Breast epithelium (tissue), 4 donors: ENCODE measurements around the gene MAU2. TPM values are rescaled to one million over a fixed set of nuclear protein-coding genes. Genes with fewer than 3 reads are reported as not detected.

ENCODE experiments used
- DNase-seq, 2 donors: peaks; one replicate each; pipeline ENCODE4 v3.0.0-alpha.2; 2019; ENCODE audit warnings: low spot score in 2 of 2
- H3K27ac ChIP-seq, 2 donors: fragments of 200-600 bp; sonication (generic) in 1 of 2; one replicate each; pipeline ENCODE4 v1.5.1; 2016 to 2019; ENCODE audit warnings: mild to moderate bottlenecking in 1 of 2
- H3K27me3 ChIP-seq, 2 donors: fragments of 200-600 bp; sonication (generic) in 1 of 2; one replicate each; pipeline versions ENCODE4 v1.5.1 to v1.6.0; 2017 to 2019; ENCODE audit warnings: control low read depth in 1 of 2, mild to moderate bottlenecking in 1 of 2
- H3K36me3 ChIP-seq: fragments of 200-600 bp; one replicate; pipeline ENCODE4 v1.5.1; 2019
- H3K4me1 ChIP-seq, 2 donors: fragments of 200-600 bp; sonication (generic); one replicate each; pipeline ENCODE4 v1.5.1; 2016 to 2019; ENCODE audit warnings: control low read depth in 1 of 2
- H3K4me3 ChIP-seq, 3 donors: fragments of 200-600 bp; sonication (generic); 1 replicate in 2 of 3; 2 replicates in 1 of 3; pipeline ENCODE4 v1.5.1; 2016 to 2019; ENCODE audit warnings: mild to moderate bottlenecking in 3 of 3, moderate library complexity in 2 of 3
- H3K9me3 ChIP-seq, 2 donors: fragments of 200-600 bp; sonication (generic) in 1 of 2; one replicate each; pipeline ENCODE4 v1.5.1; 2016 to 2019; ENCODE audit warnings: control low read depth in 1 of 2
- POLR2A ChIP-seq: fragments of 450-650 bp; IDR thresholded peaks from one replicate; pipeline ENCODE4 v1.6.1; 2016; ENCODE audit warnings: antibody characterized with exemption, mild to moderate bottlenecking, moderate library complexity
- POLR2AphosphoS5 ChIP-seq, 3 donors: sonication (generic); formaldehyde crosslinking; IDR thresholded peaks; one replicate each; pipeline ENCODE4 v1.6.1; 2017; ENCODE audit warnings: antibody characterized with exemption in 3 of 3
- intact Hi-C: fragments of 100-400 bp; cut with DNase I; formaldehyde crosslinking; loops from one replicate; pipeline ENCODE4 v1.15.1; 2023; ENCODE audit warnings: low total_unique reads
- total RNA-seq, 3 donors: library from RNA; depleted of rRNA; stranded (reverse); fragments of >200 nt; gene quantifications; one replicate each; pipeline ENCODE4 v1.1.0, GENCODE V29; 2016
- TF ChIP-seq, protein P1 (sequence below), 3 donors: fragments of 450-650 bp; IDR thresholded peaks; one replicate each; pipeline ENCODE4 v1.5.1; 2016 to 2017; ENCODE audit warnings: antibody characterized with exemption in 3 of 3, mild to moderate bottlenecking in 3 of 3, moderate library complexity in 3 of 3

The MAU2 gene
- total RNA-seq, 3 donors from 2014 or later = 33.4 to 59.4 (median 53.1) TPM

- H3K36me3 ChIP-seq = peaks cover 9% of the 10 kb centered on the region
- no peak overlapping the region for H3K4me3 ChIP-seq
- H3K27me3 ChIP-seq = no peaks in the 10 kb centered on the region
- no peak for DNase-seq
- TF ChIP-seq POLR2A (no peak), POLR2AphosphoS5 (IDR thresholded peaks at IDR 0.05) (no peak)
- TF ChIP-seq, protein P1, sequence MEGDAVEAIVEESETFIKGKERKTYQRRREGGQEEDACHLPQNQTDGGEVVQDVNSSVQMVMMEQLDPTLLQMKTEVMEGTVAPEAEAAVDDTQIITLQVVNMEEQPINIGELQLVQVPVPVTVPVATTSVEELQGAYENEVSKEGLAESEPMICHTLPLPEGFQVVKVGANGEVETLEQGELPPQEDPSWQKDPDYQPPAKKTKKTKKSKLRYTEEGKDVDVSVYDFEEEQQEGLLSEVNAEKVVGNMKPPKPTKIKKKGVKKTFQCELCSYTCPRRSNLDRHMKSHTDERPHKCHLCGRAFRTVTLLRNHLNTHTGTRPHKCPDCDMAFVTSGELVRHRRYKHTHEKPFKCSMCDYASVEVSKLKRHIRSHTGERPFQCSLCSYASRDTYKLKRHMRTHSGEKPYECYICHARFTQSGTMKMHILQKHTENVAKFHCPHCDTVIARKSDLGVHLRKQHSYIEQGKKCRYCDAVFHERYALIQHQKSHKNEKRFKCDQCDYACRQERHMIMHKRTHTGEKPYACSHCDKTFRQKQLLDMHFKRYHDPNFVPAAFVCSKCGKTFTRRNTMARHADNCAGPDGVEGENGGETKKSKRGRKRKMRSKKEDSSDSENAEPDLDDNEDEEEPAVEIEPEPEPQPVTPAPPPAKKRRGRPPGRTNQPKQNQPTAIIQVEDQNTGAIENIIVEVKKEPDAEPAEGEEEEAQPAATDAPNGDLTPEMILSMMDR (IDR thresholded peaks at IDR 0.05) = no peak
- no peak overlapping the region for H3K27ac ChIP-seq
- no peaks in the 10 kb centered on the region for H3K9me3 ChIP-seq
- H3K4me1 ChIP-seq = no peaks in the 10 kb centered on the region
- intact Hi-C loops = no loop called here
Observed at GRCh38 chr19:19276386-19276785, 44.2 kb upstream of the MAU2 start.

GRCh38 chr19:19276851-19277250 is 43.8 kb upstream of the MAU2 start:
- no peak overlapping the region for H3K27ac ChIP-seq
- intact Hi-C loops = no loop called here

DNA sequence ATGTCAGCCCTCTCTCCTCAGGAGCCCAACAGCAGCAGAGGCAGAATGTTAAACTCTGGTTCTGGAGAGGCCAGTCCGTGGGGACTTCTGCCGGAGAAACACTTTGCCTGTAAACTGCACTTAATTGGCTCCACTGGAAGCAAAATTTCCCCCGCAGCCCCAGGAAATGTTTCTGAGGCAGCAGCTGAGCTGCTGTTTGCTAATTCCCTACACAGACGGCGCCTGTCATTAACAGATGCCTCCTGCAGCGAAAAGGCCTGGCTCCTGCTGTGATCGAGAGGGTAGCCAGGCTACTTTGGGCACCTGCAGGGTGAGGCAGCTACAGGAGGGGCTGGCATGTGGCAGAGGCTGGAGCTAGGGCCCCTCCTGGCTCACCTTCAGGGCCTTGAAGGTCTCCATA is 42.3 kb upstream of the MAU2 start:
- TF ChIP-seq POLR2AphosphoS5 (IDR thresholded peaks at IDR 0.05) (no peak), POLR2A (no peak)
- TF ChIP-seq, protein P1 (IDR thresholded peaks at IDR 0.05) = no peak
- Histone ChIP-seq H3K27me3 (no peaks in the 10 kb centered on the region), H3K4me1 (no peaks in the 10 kb centered on the region), H3K36me3 (peaks cover 9% of the 10 kb centered on the region), H3K27ac (no peak overlapping the region), H3K9me3 (no peaks in the 10 kb centered on the region), H3K4me3 (no peak overlapping the region)
- no peak for DNase-seq
- intact Hi-C loops = no loop called here

More at GRCh38 chr19:19276851-19277250, 43.8 kb upstream of the MAU2 start:
- TF ChIP-seq POLR2A = no peak
- H3K4me1 ChIP-seq = no peaks in the 10 kb centered on the region
- no peaks in the 10 kb centered on the region for H3K9me3 ChIP-seq
- peaks cover 9% of the 10 kb centered on the region for H3K36me3 ChIP-seq
- H3K4me3 ChIP-seq = no peak overlapping the region
- DNase-seq = no peak
- H3K27me3 ChIP-seq = no peaks in the 10 kb centered on the region

GRCh38 chr19:19279062-19279612 is 41.5 kb upstream of the MAU2 start:
- Histone ChIP-seq H3K36me3 (peaks cover 9% of the 10 kb centered on the region), H3K4me3 (no peak overlapping the region), H3K27ac (no peak overlapping the region), H3K4me1 (no peaks in the 10 kb centered on the region), H3K9me3 (no peaks in the 10 kb centered on the region), H3K27me3 (no peaks in the 10 kb centered on the region)
- intact Hi-C loops = no loop called here
- TF ChIP-seq POLR2AphosphoS5 (IDR thresholded peaks at IDR 0.05) (no peak), POLR2A (no peak)
- TF ChIP-seq, protein P1 (IDR thresholded peaks at IDR 0.05) = no peak
- no peak for DNase-seq

DNA sequence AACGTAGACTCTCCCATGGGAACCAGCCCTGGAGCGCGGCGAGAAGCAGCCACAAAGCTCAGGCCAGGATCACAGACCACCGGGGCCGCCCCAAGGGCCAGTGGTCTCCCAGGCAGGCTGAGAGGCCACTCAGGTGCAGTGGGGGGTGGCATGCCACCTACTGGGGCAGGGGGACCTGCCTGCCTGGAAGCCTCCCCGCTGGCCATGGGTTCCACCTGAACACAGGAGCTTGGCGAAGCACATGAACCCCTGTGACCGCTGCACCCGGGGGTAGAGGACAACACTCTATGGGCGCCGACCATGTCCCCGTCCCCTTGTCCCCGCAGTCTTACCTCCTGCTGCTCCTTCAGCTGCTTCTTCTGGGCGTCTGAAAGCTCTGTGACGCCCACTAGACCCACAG is 40.8 kb upstream of the MAU2 start:
- intact Hi-C loops = no loop called here
- Histone ChIP-seq H3K4me3 (no peak overlapping the region), H3K36me3 (peaks cover 9% of the 10 kb centered on the region), H3K27ac (no peak overlapping the region), H3K4me1 (no peaks in the 10 kb centered on the region), H3K27me3 (no peaks in the 10 kb centered on the region), H3K9me3 (no peaks in the 10 kb centered on the region)
- TF ChIP-seq, protein P1 (IDR thresholded peaks at IDR 0.05) = no peak
- no peak for TF ChIP-seq POLR2A
- TF ChIP-seq POLR2AphosphoS5 (IDR thresholded peaks at IDR 0.05) = no peak
- DNase-seq = no peak

DNA sequence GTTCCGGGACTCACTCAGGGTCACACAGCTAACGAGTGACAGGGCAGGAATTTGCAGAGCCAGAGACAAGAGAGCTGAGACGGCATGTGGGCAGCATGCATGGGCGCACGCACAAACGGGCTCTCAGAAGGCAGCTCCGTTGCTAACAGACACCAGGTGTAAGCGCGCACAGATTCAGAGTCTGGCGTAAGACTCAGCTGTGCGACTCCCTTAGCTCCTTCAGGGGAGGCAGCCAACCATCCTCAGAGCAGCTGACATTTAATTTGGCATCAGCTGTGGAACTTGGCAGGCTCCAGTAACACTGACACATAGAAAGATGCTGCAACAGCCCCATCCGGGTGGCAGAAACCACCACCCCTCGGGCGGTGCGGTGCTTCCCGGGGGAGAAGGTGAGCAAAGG is 40.1 kb upstream of the MAU2 start:
- Histone ChIP-seq H3K4me3 (no peak overlapping the region), H3K36me3 (peaks cover 9% of the 10 kb centered on the region)

More for the DNA sequence above, 40.1 kb upstream of the MAU2 start:
- intact Hi-C loops = no loop called here
- H3K4me1 ChIP-seq = no peaks in the 10 kb centered on the region
- no peak overlapping the region for H3K27ac ChIP-seq
- no peaks in the 10 kb centered on the region for H3K9me3 ChIP-seq
- no peaks in the 10 kb centered on the region for H3K27me3 ChIP-seq
- TF ChIP-seq POLR2A = no peak
- TF ChIP-seq, protein P1 (IDR thresholded peaks at IDR 0.05) = no peak
- no peak for TF ChIP-seq POLR2AphosphoS5 (IDR thresholded peaks at IDR 0.05)
- no peak for DNase-seq
